ENCODE results near the gene DGKB.

- TF ChIP-seq CTCF (conservative IDR thresholded peaks at IDR 0.05 in 1 of 2, IDR thresholded peaks at IDR 0.05 in 1 of 2; ENCODE audit: extremely low read depth in 1 of 2, insufficient read depth in 1 of 2, low read depth in 1 of 2, low read length in 2 of 2) (no peak), EZH2 (IDR thresholded peaks at IDR 0.05; ENCODE audit: borderline replicate concordance, low read length) (no peak)
Measured at GRCh38 chr7:14773729-14774271, 128.8 kb downstream of the DGKB start.

Data from mammary epithelial cell (primary cell).